ENCODE results near the gene ARRB1. TPM values are rescaled to one million over a fixed set of nuclear protein-coding genes. Genes with fewer than 3 reads are reported as not detected.

The ARRB1 gene
- total and polyA plus RNA-seq, 2 of the 13 experiments (the other 11 are each of a cell fraction or from before 2014, with no cell fraction given) = 22.5 to 35.7 TPM

DNA sequence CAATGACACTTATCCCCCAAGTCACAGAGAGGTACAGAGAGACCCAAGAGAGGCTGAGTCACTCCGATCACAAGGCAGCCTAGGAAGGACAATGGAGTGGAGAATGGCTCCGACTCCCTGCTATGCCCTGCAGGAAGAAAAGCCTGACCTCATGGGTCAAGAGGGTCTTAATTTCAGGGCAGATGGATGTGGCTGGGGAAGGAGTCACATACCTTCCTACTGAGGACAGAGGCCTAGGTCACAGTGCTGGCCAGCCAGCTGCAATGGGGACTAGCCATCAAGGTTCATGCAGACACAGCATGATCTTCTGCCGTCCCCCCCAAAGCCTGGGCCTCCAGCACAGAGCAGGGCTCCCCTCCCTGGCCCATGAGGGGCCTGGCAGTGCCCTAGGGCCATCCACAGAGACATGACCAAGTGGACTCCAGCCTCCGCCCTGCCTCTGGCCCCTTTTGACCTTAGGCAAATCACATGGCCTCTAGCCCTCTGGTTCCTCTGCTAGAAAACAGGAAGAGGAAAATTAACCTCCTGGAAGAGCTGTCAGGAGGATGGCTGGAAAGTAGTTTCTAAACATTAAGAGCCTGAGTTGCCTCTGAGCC lies 1.8 kb downstream of the ARRB1 start (continued):
- TF ChIP-seq, protein P1, sequence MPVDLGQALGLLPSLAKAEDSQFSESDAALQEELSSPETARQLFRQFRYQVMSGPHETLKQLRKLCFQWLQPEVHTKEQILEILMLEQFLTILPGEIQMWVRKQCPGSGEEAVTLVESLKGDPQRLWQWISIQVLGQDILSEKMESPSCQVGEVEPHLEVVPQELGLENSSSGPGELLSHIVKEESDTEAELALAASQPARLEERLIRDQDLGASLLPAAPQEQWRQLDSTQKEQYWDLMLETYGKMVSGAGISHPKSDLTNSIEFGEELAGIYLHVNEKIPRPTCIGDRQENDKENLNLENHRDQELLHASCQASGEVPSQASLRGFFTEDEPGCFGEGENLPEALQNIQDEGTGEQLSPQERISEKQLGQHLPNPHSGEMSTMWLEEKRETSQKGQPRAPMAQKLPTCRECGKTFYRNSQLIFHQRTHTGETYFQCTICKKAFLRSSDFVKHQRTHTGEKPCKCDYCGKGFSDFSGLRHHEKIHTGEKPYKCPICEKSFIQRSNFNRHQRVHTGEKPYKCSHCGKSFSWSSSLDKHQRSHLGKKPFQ (CRISPR knock-in tag; IDR thresholded peaks at IDR 0.05; ENCODE audit: insufficient replicate concordance) = no peak
- TF ChIP-seq KAT8 (CRISPR knock-in tag; IDR thresholded peaks at IDR 0.05) (0 out of 2 replicates have a peak, but pooled peaks have one; percentile 39), EP300 (IDR thresholded peaks at IDR 0.05; ENCODE audit: low read depth in 2 of 2, low read length in 2 of 2) (peak in 1 of 2 experiments; percentile 8; a peak in 1 of 4 replicates), EP300 (CRISPR knock-in tag; IDR thresholded peaks at IDR 0.05; ENCODE audit: borderline replicate concordance) (no peak), NFATC3 (CRISPR knock-in tag; IDR thresholded peaks at IDR 0.05) (no peak), MIXL1 (CRISPR knock-in tag; IDR thresholded peaks at IDR 0.05) (peak; percentile 30; the same call in 1 of the 2 replicates), ZNF264 (CRISPR knock-in tag; IDR thresholded peaks at IDR 0.05) (0 out of 2 replicates have a peak, but pooled peaks have one; percentile 35), SRSF9 (IDR thresholded peaks at IDR 0.05; ENCODE audit: borderline replicate concordance, insufficient read depth, low read depth, low read length, poor library complexity, severe bottlenecking) (no peak), ZNF430 (CRISPR knock-in tag; IDR thresholded peaks at IDR 0.05) (no peak), SIN3A (IDR thresholded peaks at IDR 0.05; ENCODE audit: borderline replicate concordance, low read depth, low read length) (peak; percentile 32; the same call in 1 of the 2 replicates), ZNF382 (CRISPR knock-in tag; IDR thresholded peaks at IDR 0.05; ENCODE audit: borderline replicate concordance) (no peak), FOXJ3 (CRISPR knock-in tag; IDR thresholded peaks at IDR 0.05; ENCODE audit: borderline replicate concordance) (no peak), ADNP (CRISPR knock-in tag; IDR thresholded peaks at IDR 0.05) (0 out of 2 replicates have a peak, but pooled peaks have one; percentile 41), ZNF232 (CRISPR knock-in tag; IDR thresholded peaks at IDR 0.05; ENCODE audit: borderline replicate concordance) (0 out of 2 replicates have a peak, but pooled peaks have one; percentile 46), MBNL3 (CRISPR knock-in tag; conservative IDR thresholded peaks at IDR 0.05) (no peak), ZNF34 (CRISPR knock-in tag; IDR thresholded peaks at IDR 0.05; ENCODE audit: borderline replicate concordance) (no peak), ATF7 (IDR thresholded peaks at IDR 0.05) (no peak), ATF7 (CRISPR knock-in tag; IDR thresholded peaks at IDR 0.05) (0 out of 2 replicates have a peak, but pooled peaks have one; percentile 42), SALL1 (CRISPR knock-in tag; IDR thresholded peaks at IDR 0.05) (0 out of 2 replicates have a peak, but pooled peaks have one; percentile 65)
- TF ChIP-seq, protein P2, sequence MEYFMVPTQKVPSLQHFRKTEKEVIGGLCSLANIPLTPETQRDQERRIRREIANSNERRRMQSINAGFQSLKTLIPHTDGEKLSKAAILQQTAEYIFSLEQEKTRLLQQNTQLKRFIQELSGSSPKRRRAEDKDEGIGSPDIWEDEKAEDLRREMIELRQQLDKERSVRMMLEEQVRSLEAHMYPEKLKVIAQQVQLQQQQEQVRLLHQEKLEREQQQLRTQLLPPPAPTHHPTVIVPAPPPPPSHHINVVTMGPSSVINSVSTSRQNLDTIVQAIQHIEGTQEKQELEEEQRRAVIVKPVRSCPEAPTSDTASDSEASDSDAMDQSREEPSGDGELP (IDR thresholded peaks at IDR 0.05; ENCODE audit: borderline replicate concordance, low read depth) = peak; percentile 27; the same call in 1 of the 2 replicates
- TF ChIP-seq, protein P3, sequence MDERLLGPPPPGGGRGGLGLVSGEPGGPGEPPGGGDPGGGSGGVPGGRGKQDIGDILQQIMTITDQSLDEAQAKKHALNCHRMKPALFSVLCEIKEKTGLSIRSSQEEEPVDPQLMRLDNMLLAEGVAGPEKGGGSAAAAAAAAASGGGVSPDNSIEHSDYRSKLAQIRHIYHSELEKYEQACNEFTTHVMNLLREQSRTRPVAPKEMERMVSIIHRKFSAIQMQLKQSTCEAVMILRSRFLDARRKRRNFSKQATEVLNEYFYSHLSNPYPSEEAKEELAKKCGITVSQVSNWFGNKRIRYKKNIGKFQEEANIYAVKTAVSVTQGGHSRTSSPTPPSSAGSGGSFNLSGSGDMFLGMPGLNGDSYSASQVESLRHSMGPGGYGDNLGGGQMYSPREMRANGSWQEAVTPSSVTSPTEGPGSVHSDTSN (CRISPR knock-in tag; IDR thresholded peaks at IDR 0.05) = no peak
- TF ChIP-seq, protein P4, sequence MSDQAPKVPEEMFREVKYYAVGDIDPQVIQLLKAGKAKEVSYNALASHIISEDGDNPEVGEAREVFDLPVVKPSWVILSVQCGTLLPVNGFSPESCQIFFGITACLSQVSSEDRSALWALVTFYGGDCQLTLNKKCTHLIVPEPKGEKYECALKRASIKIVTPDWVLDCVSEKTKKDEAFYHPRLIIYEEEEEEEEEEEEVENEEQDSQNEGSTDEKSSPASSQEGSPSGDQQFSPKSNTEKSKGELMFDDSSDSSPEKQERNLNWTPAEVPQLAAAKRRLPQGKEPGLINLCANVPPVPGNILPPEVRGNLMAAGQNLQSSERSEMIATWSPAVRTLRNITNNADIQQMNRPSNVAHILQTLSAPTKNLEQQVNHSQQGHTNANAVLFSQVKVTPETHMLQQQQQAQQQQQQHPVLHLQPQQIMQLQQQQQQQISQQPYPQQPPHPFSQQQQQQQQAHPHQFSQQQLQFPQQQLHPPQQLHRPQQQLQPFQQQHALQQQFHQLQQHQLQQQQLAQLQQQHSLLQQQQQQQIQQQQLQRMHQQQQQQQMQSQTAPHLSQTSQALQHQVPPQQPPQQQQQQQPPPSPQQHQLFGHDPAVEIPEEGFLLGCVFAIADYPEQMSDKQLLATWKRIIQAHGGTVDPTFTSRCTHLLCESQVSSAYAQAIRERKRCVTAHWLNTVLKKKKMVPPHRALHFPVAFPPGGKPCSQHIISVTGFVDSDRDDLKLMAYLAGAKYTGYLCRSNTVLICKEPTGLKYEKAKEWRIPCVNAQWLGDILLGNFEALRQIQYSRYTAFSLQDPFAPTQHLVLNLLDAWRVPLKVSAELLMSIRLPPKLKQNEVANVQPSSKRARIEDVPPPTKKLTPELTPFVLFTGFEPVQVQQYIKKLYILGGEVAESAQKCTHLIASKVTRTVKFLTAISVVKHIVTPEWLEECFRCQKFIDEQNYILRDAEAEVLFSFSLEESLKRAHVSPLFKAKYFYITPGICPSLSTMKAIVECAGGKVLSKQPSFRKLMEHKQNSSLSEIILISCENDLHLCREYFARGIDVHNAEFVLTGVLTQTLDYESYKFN (CRISPR knock-in tag; conservative IDR thresholded peaks at IDR 0.05) = peak; percentile 68; the same call in 1 of the 2 replicates
